NCI-H82 treated with DMSO at 0.1 percent for 48 hours (cell line): ENCODE measurements around the gene HLA-B.

ENCODE experiments used
- DNase-seq: peaks from one replicate; lab custom pipeline; 2025; ENCODE audit not compliant: unreplicated experiment; lab: John Stamatoyannopoulos, UW

The HLA-B gene

GRCh38 chr6:31308050-31308844 is 48.7 kb downstream of the HLA-B start:
- no peak for DNase-seq

GRCh38 chr6:31307669-31308049 is 49.3 kb downstream of the HLA-B start:
- DNase-seq, result no peak

GRCh38 chr6:31305703-31306219 is 51.2 kb downstream of the HLA-B start:
- DNase-seq, result no peak

- no peak for DNase-seq
Observed at GRCh38 chr6:31304683-31305082, 52.3 kb downstream of the HLA-B start.
